GM12872 (cell line): ENCODE data around the gene CDC42SE2.

Experiments
- CTCF ChIP-seq: IDR thresholded peaks from 3 replicates; pipeline ENCODE4 v1.5.1; 2011; ENCODE audit warnings: low read depth, mild to moderate bottlenecking, low read length, moderate library complexity; ENCODE audit not compliant: insufficient read depth

CDC42SE2 gene

GRCh38 chr5:131281868-131282234 is 18.0 kb downstream of the CDC42SE2 start:
- TF ChIP-seq CTCF, result no peak

GRCh38 chr5:131282235-131282634 is 18.4 kb downstream of the CDC42SE2 start:
- TF ChIP-seq CTCF, result no peak

GRCh38 chr5:131285703-131286399 is 22.0 kb downstream of the CDC42SE2 start:
- TF ChIP-seq CTCF, result no peak

GRCh38 chr5:131286400-131286715 is 22.5 kb downstream of the CDC42SE2 start:
- no peak for TF ChIP-seq CTCF

GRCh38 chr5:131288328-131288727 is 24.5 kb downstream of the CDC42SE2 start:
- no peak for TF ChIP-seq CTCF

- TF ChIP-seq CTCF, result no peak
Observed at GRCh38 chr5:131289738-131290137, 25.9 kb downstream of the CDC42SE2 start.

GRCh38 chr5:131296213-131296672 is 32.4 kb downstream of the CDC42SE2 start:
- TF ChIP-seq CTCF, result no peak
